GM18909 (cell line): ENCODE results near the gene UGT1A4.

Experiments
- ATAC-seq: cut with Tn5 transposase; IDR thresholded peaks from one replicate; pipeline ENCODE4 v1.9.1; 2021; ENCODE audit warnings: mild to moderate bottlenecking; ENCODE audit not compliant: unreplicated experiment, poor library complexity

Gene UGT1A4

GRCh38 chr2:233822101-233822771 is 103.7 kb downstream of the UGT1A4 start:
- no peak for ATAC-seq
